ENCODE data around the gene ATP6V1B1.

ATP6V1B1 gene

GRCh38 chr2:70889716-70890037 lies 46.0 kb upstream of the ATP6V1B1 start:
- no peak overlapping the region for H3K9ac ChIP-seq (ENCODE audit: low read depth, low read length, poor library complexity, severe bottlenecking)
- H2AFZ ChIP-seq (ENCODE audit: low read length) = no peak overlapping the region
- H3K9me2 ChIP-seq (replicated peaks; ENCODE audit: low read depth, low read length) = no peaks in the 10 kb centered on the region
- H3K27me3 ChIP-seq (ENCODE audit: insufficient read depth, low read length, poor library complexity, severe bottlenecking) = no peaks in the 10 kb centered on the region
- no peaks in the 10 kb centered on the region for H3K4me1 ChIP-seq (ENCODE audit: insufficient read depth, low read length, poor library complexity, severe bottlenecking)
- H3K4me3 ChIP-seq (ENCODE audit: low read length, poor library complexity, severe bottlenecking) = no peak overlapping the region
- no peaks in the 10 kb centered on the region for H3K9me3 ChIP-seq (ENCODE audit: insufficient read depth, low read depth, low read length)
- no peaks in the 10 kb centered on the region for H3K79me2 ChIP-seq (ENCODE audit: insufficient read depth, low read length)
- no peaks in the 10 kb centered on the region for H4K20me1 ChIP-seq (ENCODE audit: insufficient read depth, low read length, poor library complexity, severe bottlenecking)
- no peak overlapping the region for H3K4me2 ChIP-seq (ENCODE audit: low read depth, low read length, poor library complexity, severe bottlenecking)
- H3F3A ChIP-seq (ENCODE audit: low read depth) = no peaks in the 10 kb centered on the region
- TF ChIP-seq EZH2phosphoT487 (IDR thresholded peaks at IDR 0.05; ENCODE audit: borderline replicate concordance) = no peak
- TF ChIP-seq CTCF (conservative IDR thresholded peaks at IDR 0.05; ENCODE audit: low read length) = no peak
- H3K36me3 ChIP-seq (ENCODE audit: insufficient read depth, low read length) = no peaks in the 10 kb centered on the region

- no peaks in the 10 kb centered on the region for H4K20me1 ChIP-seq (ENCODE audit: insufficient read depth, low read length, poor library complexity, severe bottlenecking)
- H3K79me2 ChIP-seq (ENCODE audit: insufficient read depth, low read length) = no peaks in the 10 kb centered on the region
- H3K27me3 ChIP-seq (ENCODE audit: insufficient read depth, low read length, poor library complexity, severe bottlenecking) = no peaks in the 10 kb centered on the region
- no peak overlapping the region for H3K9ac ChIP-seq (ENCODE audit: low read depth, low read length, poor library complexity, severe bottlenecking)
- H3K9me2 ChIP-seq (replicated peaks; ENCODE audit: low read depth, low read length) = no peaks in the 10 kb centered on the region
- H3K4me1 ChIP-seq (ENCODE audit: insufficient read depth, low read length, poor library complexity, severe bottlenecking) = no peaks in the 10 kb centered on the region
- no peak overlapping the region for H3K4me3 ChIP-seq (ENCODE audit: low read length, poor library complexity, severe bottlenecking)
- H2AFZ ChIP-seq (ENCODE audit: low read length) = no peak overlapping the region
- H3K9me3 ChIP-seq (ENCODE audit: insufficient read depth, low read depth, low read length) = no peaks in the 10 kb centered on the region
- H3F3A ChIP-seq (ENCODE audit: low read depth) = no peaks in the 10 kb centered on the region
- no peak overlapping the region for H3K4me2 ChIP-seq (ENCODE audit: low read depth, low read length, poor library complexity, severe bottlenecking)
- TF ChIP-seq EZH2phosphoT487 (IDR thresholded peaks at IDR 0.05; ENCODE audit: borderline replicate concordance) (no peak), CTCF (conservative IDR thresholded peaks at IDR 0.05; ENCODE audit: low read length) (no peak)
- no peaks in the 10 kb centered on the region for H3K36me3 ChIP-seq (ENCODE audit: insufficient read depth, low read length)
Observed at GRCh38 chr2:70890469-70891065, 45.1 kb upstream of the ATP6V1B1 start.

- H3K4me3 ChIP-seq (ENCODE audit: low read length, poor library complexity, severe bottlenecking) = no peak overlapping the region
- no peaks in the 10 kb centered on the region for H3K9me3 ChIP-seq (ENCODE audit: insufficient read depth, low read depth, low read length)
- no peaks in the 10 kb centered on the region for H3K4me1 ChIP-seq (ENCODE audit: insufficient read depth, low read length, poor library complexity, severe bottlenecking)
- no peaks in the 10 kb centered on the region for H3K27me3 ChIP-seq (ENCODE audit: insufficient read depth, low read length, poor library complexity, severe bottlenecking)
- H3K9ac ChIP-seq (ENCODE audit: low read depth, low read length, poor library complexity, severe bottlenecking) = no peak overlapping the region
- no peak overlapping the region for H3K4me2 ChIP-seq (ENCODE audit: low read depth, low read length, poor library complexity, severe bottlenecking)
- no peaks in the 10 kb centered on the region for H3K36me3 ChIP-seq (ENCODE audit: insufficient read depth, low read length)
- TF ChIP-seq EZH2phosphoT487 (IDR thresholded peaks at IDR 0.05; ENCODE audit: borderline replicate concordance) = no peak
- no peak for TF ChIP-seq CTCF (conservative IDR thresholded peaks at IDR 0.05; ENCODE audit: low read length)
- no peaks in the 10 kb centered on the region for H4K20me1 ChIP-seq (ENCODE audit: insufficient read depth, low read length, poor library complexity, severe bottlenecking)
- no peaks in the 10 kb centered on the region for H3K79me2 ChIP-seq (ENCODE audit: insufficient read depth, low read length)
- no peaks in the 10 kb centered on the region for H3F3A ChIP-seq (ENCODE audit: low read depth)
- H2AFZ ChIP-seq (ENCODE audit: low read length) = no peak overlapping the region
- no peaks in the 10 kb centered on the region for H3K9me2 ChIP-seq (replicated peaks; ENCODE audit: low read depth, low read length)
Observed at GRCh38 chr2:70891572-70892357, 43.9 kb upstream of the ATP6V1B1 start.

Data from Loucy (cell line).